GM20431 (cell line): Measurements from ENCODE around the gene TGFBR2.

Experiments used
- in situ Hi-C: fragments of 300-500 bp; cut with MseI, MboI; formaldehyde crosslinking; loops from one replicate; pipeline ENCODE4 v1.15.0; 2020; ENCODE audit warnings: low sequenced_read_pairs; ENCODE audit not compliant: unreplicated experiment

Gene TGFBR2

DNA sequence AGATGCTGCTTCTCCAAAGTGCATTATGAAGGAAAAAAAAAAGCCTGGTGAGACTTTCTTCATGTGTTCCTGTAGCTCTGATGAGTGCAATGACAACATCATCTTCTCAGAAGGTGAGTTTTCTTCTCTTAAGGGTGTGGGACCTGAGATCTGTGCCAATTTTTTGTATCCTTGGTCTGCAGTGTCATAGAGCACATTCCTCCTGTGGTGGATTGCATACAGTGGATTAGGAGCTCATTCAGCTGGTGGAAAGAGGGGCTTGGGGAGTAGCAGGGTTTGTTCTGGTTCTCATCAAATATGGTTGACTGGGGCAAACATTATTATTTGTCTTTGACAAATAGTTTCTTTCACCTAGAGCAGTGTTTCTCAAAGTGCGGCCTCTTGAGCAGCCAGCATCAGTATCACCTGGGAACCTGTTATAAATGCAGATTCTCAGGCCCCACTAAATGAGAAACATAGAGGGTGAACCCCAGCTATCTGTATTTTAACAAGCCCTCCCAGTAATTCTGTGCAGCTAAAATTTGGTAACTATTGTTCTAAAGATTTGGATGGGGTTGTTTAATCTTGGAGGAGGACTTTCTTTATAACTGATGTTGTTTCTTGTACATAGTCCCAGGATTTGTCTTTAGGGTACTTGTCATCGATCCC lies 44.1 kb downstream of the TGFBR2 start:
- in situ Hi-C loops: no loop called here

DNA sequence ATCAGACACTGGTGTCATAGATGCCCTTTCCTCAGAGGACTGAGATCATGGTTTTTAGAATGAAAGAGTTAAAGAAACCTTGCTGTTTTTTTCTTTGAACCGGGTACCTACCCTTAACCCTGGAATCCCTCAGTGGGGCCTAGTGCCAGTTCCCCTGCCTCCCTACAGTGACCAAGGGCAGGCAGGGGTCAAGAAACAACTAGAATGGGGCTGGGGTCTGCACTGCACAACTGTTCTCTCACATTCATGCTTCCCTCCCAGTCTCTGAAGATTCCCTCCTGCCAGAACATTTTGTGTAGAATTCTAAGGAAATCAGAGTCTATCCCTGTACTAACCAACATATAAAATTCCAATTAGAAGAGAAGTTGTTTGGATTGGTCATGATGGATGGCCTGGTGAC lies 47.9 kb downstream of the TGFBR2 start:
- in situ Hi-C loops: no loop called here

- in situ Hi-C loops: no loop called here
Observed at GRCh38 chr3:30655187-30655812, 48.9 kb downstream of the TGFBR2 start.

DNA sequence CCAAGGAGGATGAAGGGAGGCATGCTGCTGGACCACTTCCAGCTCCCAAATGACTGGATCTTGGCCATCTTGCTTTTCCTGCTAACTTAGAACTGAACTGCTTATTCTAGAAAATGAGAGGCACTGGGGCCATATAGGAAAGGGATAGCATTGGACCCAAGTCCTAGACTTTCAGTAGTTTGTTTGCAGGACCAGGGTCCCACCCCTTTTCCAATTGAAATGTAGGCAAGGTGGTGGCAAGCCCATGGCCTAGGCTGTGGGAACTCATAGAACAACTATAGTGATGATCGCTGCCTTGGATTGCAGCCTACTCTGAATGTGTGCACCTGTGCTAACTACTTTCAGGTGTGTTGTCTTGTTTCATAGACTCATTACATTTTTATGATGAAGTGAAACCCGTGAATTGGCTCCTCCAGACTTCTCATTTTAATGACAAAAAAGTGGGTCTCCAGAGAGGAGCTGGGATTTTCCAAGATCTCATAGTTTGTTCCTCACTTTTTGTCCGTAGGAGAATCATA lies 50.3 kb downstream of the TGFBR2 start:
- in situ Hi-C loops: no loop called here

DNA sequence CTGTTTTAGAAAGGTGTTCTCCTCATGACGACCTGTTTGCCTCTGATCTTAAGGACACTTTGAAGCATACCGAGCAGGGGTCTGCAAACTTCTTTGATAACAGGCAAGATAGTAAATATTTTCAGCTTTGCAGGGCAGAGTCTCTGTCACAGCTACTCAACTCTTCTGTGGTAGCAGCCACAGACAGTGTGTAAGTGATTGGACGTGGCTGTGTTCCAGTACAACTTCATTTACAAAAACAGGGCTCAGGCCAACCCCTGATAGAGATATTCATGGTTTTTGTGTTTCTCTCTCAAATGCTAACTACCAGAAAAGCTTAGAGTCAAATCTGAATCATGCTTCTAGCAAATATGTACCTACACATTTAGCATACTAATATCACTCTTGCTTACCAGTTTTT lies 51.5 kb downstream of the TGFBR2 start:
- in situ Hi-C loops: no loop called here

DNA sequence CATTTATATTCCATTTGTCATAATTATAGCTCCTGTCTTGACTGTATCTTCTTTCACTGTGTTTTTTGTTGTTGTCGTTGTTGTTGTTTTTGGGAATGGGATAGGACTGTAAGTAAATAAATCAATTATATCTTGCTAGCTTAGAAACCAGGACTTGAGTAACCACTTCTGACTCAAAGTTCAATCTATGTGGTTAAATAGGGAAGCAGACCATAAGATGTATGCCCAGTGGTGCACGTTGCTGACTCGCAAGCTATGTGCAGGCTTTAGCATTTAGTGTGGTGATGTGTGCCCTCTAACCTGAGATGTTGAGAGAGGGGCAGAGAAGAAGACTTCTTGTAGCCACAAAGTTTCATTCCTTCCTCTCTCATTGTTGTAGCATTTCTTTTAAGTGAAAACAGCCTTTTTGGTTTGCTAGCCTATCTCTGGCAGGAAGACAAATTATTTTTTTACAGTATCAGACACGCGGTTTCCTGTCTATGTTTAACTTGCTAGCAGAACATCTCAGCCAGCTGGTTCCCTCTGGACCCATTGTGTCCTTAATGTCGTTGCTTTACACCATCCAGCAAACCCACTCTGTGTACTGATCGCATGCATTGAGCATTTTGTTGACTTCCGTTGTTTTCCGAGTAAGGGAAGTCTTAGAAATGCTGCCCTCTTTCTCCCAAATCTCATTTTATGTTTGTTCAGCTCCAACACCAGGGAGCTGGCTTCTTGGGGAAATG lies 52.1 kb downstream of the TGFBR2 start:
- in situ Hi-C loops: no loop called here

GRCh38 chr3:30659270-30660130 lies 53.1 kb downstream of the TGFBR2 start:
- in situ Hi-C loops: no loop called here

- in situ Hi-C loops: no loop called here
Observed at GRCh38 chr3:30660136-30660535, 53.7 kb downstream of the TGFBR2 start.

- in situ Hi-C loops: no loop called here
Observed at GRCh38 chr3:30660656-30661055, 54.3 kb downstream of the TGFBR2 start.

GRCh38 chr3:30661098-30661873 lies 54.9 kb downstream of the TGFBR2 start:
- in situ Hi-C loops: no loop called here

- in situ Hi-C loops: no loop called here
Observed at GRCh38 chr3:30662836-30663235, 56.4 kb downstream of the TGFBR2 start.

DNA sequence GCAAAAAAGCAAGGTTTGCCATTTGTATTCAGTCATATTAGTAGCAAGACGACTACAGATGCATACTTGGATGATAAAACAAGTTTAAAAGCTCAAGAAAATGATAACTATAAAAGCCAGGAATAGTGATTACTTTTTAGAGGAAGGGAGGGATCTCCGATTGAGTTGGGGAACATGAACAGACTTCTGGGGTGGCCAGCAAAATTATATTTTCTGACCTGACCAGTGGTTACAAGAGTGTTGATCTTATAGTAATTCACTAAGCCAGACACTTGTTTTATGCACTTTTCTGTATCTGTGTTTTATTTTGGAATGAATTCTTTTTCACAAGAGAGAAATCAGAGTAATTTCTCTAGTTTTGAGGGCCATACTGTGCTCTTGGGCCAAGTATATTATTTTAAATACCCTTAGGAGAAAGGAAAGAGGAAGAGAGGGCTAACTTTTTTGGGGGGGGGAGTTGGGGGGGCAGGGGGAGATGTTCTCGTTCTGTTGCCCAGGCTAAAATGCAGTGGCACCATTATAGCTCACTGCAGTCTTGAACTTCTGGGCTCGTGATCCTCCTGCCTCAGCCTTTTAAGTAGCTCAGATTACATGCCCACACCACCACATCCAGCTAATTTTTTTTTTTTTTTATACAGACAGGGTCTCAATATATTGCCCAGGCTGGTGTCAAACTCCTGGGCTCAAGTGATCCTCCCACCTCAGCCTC lies 57.3 kb downstream of the TGFBR2 start:
- in situ Hi-C loops: no loop called here

DNA sequence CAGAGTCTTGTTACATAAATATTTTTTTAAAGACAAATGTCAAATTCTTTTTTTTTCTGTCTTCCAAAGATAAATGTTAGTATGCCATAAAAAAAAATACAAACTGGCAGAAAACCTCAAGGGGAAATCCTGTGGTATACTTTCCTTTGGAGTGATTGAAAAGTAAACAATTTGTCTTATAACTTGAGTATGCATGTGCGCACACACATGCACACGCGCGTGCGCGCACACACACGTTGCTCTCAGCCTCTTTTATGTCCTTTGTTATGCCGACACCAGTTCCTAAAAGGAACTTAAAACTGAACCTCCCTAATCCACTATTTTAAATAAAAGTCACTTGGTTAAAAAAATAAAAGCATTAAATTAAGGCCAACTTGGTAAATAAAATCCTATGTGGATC lies 58.1 kb downstream of the TGFBR2 start:
- in situ Hi-C loops: no loop called here

DNA sequence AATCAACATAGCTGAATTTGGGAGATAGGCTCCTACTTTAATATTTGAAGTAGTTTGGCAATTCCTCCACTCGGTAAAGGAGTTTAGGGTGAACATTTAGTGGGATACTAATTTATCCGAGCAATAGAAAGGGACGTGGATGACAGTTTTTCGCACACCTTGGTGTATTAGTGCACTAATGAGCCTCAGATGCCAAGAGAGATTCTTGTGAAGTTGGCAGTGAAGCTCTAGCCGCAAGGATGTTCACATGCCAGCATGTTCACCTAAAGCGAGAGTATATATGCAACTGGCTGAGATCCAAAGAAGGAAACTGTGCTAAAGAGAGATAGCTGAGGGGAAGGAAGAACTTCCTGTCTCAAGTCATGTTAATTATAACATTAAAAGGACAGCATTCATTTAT lies 58.5 kb downstream of the TGFBR2 start:
- in situ Hi-C loops: no loop called here

GRCh38 chr3:30665539-30665938 lies 59.1 kb downstream of the TGFBR2 start:
- in situ Hi-C loops: no loop called here

DNA sequence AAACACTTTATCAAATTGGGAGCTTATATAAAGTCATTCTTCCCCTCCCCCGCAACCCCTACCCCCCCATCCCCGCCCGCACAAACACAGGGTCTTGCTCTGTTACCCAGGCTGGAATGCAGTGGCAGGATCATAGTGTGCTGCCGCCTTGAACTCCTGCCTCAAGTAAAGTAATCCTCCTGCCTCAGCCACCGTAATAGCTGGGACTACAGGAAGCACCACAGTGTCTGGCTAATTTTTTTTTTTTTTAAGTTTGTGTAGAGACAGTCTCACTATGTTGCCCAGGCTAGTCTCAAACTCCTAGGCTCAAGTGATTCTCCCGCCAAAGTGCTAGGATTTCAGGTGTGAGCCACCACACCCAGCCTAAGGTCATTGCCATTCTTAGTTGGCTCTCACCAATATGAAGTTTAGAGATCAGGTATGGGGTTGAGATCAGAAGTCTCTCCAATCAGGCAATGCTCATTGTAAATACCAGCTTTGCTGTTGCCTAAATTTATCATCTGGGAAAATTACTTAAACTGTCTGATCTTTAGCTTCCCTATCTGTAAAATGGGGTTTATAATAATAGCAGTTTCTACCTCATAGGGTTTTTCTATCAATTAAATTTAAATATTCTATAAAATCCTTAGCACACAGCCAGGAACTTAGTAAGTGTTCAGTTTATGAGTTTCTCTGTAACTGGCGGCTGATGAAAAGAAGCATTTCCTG lies 60.3 kb downstream of the TGFBR2 start:
- in situ Hi-C loops: no loop called here

- in situ Hi-C loops: no loop called here
Observed at GRCh38 chr3:30667280-30667651, 60.9 kb downstream of the TGFBR2 start.

- in situ Hi-C loops: no loop called here
Observed at GRCh38 chr3:30668051-30668609, 61.7 kb downstream of the TGFBR2 start.
